Medulla oblongata (tissue), 1 donor: Measurements from ENCODE around the gene TRIM34.
"Not testable (repeated sequence)": the region's sequence is repeated elsewhere in the genome, so short reads cannot be mapped to it uniquely, and the experiment has no call there.

Source experiments
- DNase-seq: peaks from one replicate; pipeline ENCODE4 v3.0.0-alpha.2; 2015; ENCODE audit errors: extremely low spot score

TRIM34 gene

DNA sequence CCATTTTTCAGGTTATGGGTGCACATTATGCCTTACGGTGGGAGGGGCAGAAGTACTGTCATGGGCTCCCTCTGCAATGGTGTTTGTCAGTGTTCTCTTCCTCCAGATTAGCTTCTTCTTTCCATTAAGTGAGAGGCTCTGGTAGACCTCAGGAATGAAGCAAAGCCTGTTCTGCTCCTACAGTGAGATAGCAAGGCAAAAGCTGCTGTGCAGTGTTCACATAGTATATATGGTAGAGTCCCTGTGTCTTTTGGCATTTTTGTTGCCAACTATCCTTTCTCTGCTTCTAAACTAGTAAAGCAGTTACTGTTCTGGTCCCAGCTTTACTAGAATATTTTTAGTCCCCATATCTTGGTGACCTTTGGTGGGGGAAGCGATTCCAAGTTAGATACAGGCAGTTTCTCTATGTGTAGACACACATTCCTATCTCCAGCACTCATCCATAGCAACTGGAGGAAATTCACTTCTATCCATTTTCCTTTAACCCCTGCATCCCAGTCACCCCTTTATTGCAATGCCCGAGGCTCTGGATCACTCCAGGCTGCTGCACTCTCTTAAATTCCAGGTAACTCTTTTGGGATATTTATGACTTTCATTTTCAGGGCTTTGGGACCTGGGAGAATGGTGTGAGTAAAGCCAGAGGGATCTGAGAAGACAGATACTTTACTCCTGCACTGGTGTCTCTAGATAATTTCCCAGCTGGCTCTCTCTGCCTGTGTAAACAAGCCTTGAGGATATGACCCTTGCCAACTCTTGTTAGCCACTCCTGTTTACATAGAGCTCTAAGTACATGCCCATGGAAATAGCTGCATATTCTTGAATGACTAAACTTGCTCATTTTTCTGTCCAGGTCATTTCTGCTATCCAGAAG is 3.9 kb upstream of the TRIM34 start:
- no peak for DNase-seq

DNA sequence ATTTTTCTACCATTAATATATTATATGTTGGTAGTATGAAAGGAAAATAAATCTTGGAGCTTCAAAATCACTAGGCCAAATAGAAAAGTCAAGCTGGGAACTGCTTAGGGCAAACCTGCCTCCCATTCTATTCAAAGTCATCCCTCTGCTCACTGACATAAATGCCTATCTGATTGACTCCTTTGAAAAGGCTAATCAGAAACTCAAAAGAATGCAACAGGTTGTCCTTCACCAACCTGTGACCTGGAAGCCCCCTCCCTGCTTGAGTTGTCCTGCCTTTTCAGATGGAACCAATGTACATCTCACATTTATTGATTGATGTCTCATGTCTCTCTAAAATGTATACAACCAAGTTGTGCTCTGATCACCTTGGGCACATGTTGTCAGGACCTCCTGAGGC is 3.2 kb upstream of the TRIM34 start:
- no peak for DNase-seq

DNA sequence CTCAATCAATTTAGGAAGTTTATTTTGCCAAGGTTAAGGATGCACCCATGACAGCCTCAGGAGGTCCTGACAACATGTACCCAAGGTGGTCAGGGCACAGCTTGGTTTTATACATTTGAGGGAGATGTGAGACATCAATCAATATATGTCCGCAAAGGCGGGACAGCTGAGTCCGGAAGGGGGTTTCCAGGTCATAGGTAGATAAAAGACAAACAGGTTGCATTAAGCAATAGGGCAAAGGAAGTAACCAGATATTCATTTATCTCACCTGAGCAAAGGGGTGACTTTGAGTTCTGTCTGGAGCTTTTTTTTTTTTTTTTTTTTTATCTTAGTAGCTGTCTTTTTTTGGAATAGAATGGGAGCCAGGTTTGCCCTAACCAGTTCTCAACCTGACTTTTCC is 2.0 kb upstream of the TRIM34 start:
- DNase-seq = no peak

DNA sequence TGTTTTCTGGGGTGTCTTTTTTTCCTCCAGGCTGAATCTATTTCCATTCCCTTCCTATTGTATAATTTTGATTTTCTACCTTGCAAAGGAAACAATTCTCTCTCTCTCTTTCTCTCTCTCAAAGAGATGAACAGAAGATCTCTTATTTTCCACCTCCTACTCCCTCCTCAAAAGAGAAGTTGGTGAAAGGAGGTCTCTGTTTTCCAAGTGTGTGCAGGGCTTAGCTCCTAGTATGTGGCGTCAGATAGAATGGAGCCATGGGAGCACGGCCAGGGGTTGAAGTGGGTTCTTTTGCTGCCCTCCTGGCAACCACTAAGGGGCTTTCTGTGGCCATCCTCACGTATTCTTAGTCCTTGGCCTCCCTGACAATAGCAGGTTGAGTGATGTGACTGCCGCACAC is 480 bp downstream of the TRIM34 start:
- DNase-seq = no peak

DNA sequence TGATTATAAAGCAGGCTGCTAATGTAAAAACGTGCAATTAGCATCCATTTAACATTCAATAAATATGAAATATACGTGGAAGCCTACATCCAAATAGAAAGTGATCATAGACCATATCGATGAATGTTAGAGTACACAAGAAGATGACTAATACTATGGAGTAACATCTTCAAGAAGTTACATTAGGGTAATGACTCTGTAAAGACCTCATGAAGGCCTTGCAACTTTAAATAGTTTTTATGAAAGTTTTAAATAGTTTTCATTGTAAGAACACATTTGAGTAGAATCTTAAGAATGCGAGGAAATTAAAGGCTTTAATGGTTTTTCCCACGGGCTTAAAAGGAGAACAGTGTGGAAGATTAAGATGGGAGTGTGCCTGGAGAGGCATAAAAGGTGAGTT is 1.4 kb downstream of the TRIM34 start:
- no peak for DNase-seq

DNA sequence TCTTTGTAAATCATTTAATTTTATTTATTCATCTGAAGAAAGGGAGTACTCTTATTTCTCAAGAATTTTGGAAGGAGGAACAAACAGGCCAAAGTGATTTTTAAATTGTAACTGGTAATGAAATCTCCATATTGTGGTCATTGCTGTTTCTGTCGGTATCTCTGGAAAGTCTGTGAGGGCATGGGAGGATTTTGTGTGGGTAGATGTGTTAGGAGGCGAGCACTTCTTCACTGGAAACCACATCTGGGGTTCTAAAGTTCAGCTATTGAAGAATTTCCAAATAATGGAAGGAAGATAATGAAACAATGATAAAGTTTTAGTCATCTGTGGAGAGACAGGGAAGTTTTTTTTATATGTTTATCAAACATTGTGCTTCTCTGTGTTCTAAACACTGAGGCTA is 6.6 kb downstream of the TRIM34 start:
- DNase-seq = no peak

DNA sequence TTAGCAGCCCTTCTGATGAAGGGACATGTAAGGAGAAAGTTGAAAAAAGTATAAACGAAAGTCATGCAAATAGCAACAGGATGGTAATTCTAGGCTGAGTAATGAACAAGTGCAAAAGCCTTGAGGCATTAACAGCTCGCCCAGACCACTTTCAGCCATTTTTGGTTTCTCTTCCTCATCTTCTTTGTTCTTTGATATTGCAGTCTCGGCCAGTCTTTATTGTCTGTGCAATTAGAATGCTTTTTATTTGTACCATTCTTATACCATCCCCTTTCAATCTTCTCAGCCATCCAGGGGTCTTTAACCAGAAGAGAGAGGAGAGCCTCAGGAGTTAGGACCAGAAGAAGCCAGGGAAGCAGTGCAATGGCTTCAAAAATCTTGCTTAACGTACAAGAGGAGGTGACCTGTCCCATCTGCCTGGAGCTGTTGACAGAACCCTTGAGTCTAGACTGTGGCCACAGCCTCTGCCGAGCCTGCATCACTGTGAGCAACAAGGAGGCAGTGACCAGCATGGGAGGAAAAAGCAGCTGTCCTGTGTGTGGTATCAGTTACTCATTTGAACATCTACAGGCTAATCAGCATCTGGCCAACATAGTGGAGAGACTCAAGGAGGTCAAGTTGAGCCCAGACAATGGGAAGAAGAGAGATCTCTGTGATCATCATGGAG is 7.3 kb downstream of the TRIM34 start:
- DNase-seq = no peak

DNA sequence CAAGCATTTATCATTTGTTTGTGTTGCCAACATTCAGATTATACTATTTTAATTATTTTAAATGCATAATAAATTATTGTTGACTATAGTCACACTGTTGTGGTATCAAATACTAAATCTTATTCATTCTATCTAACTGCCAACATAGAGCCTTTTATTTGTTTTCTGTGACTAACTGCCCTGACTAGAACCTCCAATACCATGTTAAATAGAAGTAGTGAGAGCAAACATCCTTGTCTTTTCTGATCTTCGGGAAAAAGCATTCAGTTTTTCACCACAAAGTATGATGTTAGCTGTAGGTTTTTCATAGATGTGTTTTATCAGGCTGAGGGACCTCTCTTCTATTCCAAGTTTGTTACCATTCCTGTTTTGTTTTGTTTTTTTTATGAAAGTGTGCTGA is 15.2 kb downstream of the TRIM34 start:
- DNase-seq = no peak

DNA sequence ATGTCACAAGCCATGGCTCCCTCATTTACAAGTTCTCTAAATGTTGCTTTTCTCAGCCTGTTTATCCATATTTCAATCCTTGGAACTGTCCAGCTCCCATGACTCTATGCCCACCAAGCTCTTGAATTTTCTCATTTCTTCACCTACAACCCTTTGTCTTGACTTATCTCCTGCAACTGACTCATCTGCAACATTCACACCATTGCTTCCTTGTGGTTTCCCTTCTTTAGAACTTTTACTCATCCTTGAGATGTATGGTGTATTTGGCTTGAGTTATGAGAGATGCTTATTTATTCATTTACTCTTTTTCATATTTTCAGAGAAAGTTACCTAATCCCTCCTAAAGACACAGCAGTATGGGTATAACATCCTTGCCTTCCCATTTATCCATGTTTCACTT is 18.8 kb downstream of the TRIM34 start:
- DNase-seq = no peak

DNA sequence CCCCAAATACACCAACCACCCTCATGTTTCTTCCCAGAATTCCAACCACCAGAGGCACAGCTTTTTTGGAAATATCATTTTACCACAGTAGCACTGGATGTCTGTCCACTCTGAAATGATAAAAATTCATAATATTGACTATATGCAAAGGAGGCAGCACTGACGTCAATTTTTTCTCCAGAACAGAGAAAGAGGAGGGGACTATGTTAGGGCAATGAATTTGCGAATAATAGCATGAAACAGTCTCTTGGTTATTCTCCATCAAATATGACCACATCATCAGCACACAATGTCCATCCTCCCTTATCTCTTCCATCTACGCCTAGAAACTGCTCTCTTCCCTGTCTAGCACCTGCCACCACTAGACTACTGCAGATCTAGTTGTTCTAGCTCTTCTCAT is 21.3 kb downstream of the TRIM34 start:
- DNase-seq = no peak

DNA sequence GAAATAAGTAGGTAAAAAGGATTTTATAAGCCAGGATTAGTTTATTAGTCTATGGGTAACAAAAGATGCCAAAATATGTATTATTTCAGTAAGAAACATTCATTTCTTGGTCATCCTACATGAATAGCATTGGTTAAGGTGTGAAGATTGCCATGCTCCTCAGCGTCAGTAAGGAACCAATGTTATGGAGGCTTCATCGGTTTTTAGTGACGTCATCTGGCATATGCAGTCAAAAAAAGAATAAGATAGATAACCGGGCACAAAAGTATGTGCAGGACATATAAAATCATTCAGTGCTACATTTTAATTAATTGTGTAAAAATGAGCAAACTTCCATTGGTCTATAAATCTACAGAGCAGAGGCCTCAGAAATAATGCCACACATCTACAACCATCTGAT is 30.7 kb downstream of the TRIM34 start:
- DNase-seq = no peak

DNA sequence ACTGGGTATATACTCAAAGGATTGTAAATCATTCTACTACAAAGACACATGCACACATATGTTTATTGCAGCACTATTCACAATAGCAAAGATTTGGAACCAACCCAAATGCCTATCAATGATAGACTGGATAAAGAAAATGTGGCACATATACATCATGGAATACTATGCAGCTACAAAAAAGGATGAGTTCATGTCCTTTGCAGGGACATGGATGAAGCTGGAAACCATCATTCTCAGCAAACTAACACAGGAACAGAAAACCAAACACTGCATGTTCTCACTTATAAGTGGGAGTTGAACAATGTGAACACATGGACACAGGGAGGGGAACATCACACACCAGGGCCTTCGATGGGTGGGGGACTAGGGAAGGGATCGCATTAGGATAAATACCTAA is 32.2 kb downstream of the TRIM34 start:
- not testable (repeated sequence) for DNase-seq

DNA sequence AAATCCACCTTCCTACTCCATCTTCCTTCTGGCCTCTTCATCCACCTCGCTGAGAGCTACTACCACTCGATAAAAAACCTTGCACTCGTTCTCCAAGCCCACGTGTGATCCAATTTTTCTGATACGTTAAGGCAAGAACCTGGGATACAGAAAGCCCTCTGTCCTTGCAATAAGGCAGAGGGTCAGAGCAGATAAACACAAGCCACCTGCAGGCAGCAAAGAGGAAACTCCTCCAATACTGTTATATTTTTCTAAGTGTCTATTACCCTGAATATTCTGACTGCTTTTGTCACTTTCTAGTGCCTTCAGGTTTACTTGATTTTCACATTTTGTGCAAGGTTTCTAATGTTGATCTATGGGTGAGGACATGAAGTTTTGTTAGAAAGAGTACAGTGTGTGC is 33.5 kb downstream of the TRIM34 start:
- DNase-seq = no peak

DNA sequence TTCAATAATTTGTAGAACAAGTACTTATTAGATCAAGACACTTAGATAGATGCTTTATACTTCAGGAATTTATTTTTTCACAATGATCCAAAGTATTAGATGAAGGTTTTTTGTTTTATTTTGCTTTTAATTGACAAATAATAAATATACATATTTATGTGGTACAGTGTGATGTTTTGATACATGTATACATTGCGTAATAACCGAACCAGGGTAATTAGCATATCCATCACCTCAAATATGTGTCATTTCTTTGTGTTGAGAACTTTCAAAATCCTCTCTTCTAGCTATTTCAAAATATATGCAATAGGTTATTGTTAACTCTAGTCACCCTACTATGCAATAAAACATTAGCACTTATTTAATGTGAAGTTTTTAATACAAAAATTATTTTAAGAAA is 38.7 kb downstream of the TRIM34 start:
- DNase-seq = no peak

DNA sequence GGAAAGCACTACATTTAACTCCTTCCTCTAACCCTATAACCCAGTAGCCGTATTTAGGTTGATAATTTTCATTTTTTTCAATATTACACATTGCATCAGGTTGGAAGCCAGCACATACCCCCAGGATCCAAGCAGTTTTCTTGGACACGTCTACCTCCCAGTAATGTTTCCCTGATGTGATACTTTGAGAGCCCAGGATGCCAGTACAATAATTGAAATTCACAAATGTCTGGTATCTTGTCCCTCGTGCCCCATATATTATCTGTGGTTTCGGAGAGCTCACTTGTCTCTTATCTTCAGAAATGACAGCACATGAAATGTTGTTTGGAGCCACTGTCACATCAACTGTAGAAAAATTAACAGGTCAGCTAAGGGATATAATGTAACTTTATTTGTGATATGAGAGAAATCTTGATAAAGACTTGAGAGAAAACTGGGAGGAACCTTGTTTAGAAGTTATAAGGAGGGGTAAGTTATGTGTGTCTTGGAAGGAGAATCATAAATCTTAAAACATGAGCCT is 40.3 kb downstream of the TRIM34 start:
- DNase-seq = no peak

DNA sequence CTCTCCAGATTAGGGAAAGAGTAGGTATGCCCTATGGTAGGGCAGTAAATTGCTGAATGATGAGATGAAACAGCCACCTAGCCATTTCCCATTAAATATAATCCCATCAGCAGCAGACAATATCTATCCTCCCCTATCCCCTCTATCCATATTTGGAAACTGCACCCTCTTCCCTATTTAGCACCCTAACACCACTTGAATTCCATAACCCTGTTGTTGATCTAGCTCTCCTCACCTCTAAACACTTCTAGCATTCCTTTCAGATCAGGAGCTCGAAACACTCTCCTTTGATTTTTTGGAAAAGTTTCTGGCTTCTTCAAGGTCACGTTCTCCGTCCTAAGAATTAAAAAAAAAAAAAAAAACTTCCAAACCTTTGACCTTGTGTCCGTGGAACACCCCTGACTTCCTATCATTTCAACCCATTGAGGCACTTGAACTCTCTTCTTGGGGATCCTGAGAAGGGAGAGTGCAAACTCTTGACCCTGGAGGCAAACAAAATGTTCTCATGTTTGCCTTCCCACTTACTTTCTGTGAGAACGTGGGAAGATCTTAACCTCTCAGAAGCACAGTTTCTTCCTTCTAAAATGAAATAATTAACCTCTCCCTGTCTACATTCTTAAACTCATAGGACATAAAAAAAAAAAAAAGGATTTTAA is 41.1 kb downstream of the TRIM34 start:
- DNase-seq = no peak

DNA sequence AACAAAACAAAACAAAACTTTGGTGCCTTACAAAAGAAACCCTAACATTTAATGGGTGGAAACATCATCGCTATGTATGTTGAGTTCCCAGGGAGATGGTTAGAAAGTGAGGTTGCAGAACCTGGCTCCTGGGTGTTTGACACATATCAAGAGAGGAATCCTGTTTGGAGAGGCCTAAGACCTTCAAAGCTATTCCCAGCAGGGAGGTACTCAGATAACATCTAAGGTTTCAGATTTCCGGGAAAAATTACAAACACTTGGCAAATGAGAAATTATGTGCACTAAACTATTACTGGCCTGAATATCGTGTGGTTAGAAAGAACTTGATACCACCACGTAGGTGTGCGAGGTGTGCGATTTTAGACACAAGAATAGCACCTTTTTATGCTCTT is 41.6 kb downstream of the TRIM34 start:
- no peak for DNase-seq

DNA sequence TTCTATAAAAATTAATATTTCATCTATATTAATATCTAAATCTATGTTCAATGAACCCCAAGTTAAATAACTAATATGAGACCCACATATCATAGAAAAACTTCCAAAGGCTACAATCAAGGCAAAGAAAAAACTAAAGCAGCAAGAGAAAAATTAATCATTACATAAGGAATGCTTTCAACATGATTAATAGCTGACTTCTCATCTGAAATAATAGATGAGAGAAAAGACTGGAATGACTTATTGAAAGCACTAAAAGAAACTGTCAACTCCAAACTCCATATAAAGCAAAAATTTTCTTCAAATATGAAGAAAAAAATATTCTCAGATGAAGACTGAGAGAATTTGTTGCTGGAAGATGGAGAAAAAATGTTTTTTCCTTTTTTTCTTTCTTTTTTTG is 47.0 kb downstream of the TRIM34 start:
- DNase-seq = no peak

DNA sequence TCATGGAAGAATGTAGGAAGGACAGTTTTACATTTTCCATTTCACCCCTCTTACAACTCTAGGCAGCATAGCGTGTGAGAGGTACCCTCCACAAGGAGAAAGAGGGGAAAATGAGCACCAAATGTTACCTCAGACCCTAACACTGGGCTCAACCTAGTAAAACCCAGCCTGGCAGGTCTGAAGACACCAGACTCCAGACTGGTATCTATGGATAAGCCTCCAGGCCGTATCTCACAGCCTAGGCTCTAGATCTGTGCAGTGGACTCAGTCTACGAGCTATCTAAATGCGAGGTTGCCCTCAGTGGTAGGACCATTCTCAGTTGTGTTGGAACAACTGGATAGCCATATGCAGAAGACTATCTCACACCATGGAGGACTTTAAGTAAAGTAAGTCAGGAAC is 49.6 kb downstream of the TRIM34 start:
- DNase-seq = no peak

DNA sequence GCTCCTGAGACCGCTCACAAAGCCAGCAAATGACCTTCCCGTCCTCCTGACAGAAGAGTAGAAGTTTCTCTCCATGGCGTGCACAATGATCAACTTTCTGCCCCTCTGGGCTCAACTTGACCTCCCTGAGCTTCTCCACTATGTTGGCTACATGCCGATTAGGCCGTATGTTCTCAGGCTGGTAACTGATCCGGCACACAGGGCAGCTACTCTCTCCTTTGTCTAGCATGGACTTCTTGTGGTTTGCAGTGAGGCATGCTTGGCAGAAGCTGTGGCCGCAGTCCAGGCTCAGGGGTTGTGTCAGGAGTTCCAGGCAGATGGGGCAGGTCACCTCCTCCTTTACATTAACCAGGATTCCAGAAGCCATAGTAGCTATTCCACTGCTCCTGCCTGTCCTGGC is 55.0 kb downstream of the TRIM34 start:
- DNase-seq = no peak

DNA sequence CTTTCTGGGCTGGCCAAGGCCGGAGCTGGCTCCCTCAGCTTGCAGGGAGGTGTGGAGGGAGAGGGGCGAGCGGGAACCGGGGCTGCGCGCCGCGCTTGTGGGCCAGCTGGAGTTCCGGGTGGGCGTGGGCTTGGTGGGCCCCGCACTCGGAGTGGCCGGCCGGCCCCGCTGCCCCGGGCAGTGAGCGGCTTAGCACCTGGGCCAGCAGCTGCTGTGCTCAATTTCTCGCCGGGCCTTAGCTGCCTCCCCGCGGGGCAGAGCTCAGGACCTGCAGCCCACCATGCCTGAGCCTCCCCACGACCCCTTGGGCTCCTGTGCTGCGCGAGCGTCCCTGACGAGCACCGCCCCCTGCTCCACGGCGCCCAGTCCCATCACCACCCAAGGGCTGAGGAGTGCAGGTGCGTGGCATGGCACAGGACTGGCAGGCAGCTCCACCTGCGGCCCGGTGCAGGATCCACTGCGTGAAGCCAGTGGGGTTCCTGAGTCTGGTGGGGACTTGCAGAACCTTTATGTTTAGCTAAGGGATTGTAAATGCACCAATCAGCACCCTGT is 58.2 kb downstream of the TRIM34 start:
- not testable (repeated sequence) for DNase-seq

DNA sequence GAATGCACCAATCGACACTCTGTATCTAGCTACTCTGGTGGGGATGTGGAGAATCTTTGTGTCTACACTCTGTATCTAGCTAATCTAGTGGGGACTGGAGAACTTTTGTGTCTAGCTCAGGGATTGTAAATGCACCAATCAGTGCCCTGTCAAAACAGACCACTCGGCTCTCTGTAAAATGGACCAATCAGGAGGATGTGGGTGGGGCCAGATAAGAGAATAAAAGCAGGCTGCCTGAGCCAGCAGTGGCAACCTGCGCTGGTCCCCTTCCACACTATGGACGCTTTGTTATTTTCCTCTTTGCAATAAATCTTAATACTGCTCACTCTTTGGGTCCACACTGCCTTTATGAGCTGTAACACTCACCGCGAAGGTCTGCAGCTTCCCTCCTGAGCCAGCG is 58.8 kb downstream of the TRIM34 start:
- not testable (repeated sequence) for DNase-seq
